Skeletal muscle cell (primary cell): ENCODE measurements around the gene MTMR10.

ENCODE experiments used
- DNase-seq: peaks from one replicate; pipeline ENCODE4 v3.0.0-alpha.2; 2010; ENCODE audit warnings: low read depth
- H3K4me3 ChIP-seq: 2 replicates; pipeline ENCODE4 v1.5.1; 2011; ENCODE audit warnings: low read depth, mild to moderate bottlenecking, control low read depth, low read length, moderate library complexity

Gene MTMR10

DNA sequence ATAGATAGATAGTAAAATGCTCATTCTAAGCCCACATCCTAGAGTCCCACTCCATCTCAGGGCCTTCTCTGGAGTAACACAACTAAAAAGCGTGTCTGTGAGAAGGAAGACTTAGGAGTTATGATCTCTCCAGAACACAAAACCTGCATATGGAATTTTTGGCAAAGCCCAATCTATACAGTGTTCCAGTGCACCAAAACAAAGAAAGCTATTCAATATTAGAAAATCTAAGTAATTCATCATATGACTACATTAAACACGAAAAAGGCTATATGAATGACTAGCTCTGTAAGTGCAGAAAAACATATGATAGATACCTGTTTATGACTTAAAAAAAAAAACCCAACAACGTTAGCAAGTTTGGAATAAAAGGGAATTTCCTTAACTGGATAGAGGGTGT, 27.7 kb downstream of the MTMR10 start:
- DNase-seq: no peak
- no peak overlapping the region for H3K4me3 ChIP-seq

DNA sequence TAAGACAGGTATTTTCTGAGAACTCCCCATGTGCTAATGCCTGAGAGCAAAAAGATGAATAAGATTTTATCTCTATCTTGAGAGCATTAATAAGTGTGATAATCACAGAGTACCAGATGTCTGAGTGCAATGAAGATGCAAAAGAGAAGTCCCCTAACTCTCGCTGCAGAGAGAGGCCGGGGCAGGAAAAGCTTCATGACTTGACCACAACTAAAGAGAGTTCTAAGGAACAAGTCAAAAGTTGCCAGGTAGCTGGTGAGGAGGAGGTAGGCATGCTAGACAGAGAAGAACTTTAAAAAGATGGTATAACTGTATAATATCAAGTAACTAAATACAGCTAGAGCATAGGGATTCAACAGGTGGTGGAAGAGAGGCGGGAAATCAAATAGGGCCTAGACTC, 28.8 kb downstream of the MTMR10 start:
- H3K4me3 ChIP-seq: no peak overlapping the region
- DNase-seq: no peak

DNA sequence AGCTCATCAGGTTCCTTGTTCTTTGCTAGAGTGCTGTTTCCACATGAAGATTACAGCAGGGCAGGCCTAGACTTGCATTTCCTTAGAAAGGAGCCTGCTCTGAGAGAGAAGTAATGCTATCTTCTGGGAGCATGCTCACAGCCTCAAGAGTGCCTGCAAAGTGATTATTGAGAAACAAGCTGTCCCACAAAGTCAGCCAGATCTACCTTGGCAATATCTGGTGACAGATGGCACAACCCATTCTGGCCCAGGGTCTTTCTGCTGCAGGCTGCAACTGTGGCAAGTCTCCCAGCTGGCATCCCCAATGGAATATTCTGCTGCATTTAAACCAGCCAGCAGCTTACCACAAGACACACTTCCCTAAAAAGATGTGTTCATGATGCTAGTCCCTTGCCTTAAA, 29.3 kb downstream of the MTMR10 start:
- H3K4me3 ChIP-seq: no peak overlapping the region
- DNase-seq: no peak

DNA sequence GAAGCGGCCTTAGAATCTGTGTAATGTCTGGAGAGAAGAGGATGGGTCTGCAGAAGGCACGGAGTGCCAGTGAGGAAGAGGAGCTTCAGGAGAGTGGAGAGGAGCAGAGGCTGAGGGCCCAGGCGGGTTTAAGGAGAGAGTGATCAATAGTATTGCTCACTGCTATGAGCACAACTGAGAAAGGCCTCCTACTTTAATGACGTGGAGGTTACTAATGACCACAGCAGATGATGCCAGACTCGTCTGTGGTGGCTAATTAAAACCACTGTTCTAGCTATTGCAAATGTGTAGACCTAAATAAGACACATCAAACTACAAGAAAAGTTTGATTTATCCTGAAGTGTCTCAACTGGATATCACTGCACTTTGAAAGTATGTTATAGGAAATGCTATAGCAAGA, 33.2 kb downstream of the MTMR10 start:
- H3K4me3 ChIP-seq: no peak overlapping the region

DNA sequence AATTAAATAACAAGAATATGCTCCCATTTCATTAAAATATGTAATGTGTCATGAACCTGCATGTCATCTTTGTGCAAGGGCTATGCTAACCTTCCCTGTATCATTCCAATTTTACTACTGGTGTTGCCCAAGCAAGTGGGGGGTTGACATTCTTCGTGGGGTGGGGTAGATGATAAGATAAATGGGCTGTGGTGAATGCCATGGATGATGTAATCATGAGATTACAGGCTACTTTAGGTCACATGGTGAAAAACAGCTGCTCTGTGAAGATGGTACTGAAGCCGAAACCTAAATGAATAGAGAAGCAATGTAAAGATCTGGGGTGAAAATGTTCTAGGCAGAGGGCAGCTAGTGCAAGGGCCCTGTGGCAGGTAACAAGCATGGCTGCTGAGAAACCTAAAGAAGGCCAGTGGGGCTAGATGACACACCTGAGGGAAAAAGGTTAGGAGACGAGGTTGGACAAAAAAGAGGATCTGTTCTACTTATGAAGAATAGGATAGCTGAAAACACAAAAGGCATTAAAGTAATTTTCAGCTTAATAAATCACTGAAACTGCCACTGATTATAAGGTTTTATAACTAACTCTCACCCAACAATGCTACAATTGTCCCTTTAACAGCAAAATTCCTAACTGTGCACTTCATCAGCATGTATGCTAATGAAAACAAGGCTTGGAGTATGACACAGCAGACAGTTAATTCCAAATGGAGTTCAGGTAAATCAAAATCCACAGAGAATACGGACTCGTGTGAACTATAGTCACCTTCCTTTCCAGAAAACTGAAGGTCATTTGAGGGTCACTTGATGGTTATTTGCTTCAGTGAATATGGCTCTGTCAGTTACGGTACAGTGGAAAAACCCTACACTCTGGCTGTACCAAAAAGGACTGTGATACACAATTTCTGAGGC, 35.0 kb downstream of the MTMR10 start:
- no peak overlapping the region for H3K4me3 ChIP-seq
- DNase-seq: no peak

More for the DNA sequence above, 33.2 kb downstream of the MTMR10 start:
- no peak for DNase-seq

DNA sequence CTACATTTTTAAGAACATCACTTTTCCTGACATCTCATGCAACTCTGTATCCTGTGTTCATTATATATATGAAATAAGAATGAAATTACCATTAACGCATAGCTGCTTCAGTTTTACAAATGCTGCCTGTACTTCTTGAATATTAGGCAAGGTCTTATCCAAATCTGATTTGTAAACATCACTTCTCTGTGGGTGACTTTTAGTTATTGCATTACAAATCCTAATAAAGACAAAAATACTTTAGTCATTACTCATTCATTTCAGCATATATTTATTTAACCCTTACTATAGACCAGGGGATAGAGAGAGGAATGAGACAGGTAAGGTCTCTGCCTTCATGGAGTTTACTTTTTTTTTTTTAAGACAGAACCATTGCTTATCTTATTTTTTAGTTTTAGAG, 36.8 kb downstream of the MTMR10 start:
- no peak for DNase-seq
- no peak overlapping the region for H3K4me3 ChIP-seq

DNA sequence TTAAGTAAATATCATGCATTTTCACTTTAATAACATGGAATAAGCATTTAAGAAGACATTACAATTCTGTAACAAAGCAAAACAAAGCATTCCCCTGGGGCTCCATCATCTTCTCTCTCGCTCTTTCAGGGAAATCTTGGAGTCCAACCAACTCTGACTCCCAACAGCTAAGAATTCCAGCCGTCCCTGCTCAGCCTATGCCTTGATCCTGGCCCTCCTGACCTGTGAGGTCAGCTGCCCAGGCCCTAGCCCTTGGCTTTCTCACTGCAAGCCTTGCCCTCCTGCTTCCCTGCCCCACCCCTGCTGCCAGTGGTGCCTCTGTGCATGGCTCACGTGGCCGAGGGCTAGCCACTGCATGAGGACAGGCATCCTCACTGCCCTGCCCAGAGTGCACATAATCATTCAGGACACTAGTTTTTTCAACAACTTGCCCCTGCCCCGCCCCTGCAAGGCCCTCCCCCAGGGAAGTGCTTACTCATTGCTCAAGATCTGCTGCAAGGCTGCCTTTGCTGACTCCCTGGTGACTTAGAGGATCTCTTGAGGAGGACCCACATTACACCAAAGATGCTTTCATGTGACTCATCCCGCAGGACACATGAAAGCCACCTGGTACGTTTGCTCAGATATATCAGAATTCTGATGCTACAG, 37.6 kb downstream of the MTMR10 start:
- DNase-seq: peak; percentile 66
- H3K4me3 ChIP-seq: no peak overlapping the region

DNA sequence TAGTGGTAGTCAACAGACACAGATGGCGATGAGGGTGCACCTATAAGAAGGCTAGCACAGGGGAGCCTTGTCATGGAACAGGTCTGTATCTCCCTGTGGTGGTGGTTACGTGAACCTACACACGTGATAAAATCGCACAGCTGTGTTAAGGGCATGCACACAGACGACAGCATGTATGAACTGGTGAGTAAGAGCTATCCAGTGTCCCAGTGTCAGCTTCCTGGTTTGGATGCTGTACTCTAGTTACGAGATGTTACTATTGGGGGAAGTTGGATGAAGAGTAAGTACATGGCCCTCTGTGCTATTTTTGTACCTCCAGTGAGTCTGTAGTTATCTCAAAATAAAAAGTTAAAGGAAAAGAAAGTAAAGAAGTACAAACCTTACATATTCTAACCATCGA, 38.2 kb downstream of the MTMR10 start:
- no peak overlapping the region for H3K4me3 ChIP-seq
- DNase-seq: no peak

DNA sequence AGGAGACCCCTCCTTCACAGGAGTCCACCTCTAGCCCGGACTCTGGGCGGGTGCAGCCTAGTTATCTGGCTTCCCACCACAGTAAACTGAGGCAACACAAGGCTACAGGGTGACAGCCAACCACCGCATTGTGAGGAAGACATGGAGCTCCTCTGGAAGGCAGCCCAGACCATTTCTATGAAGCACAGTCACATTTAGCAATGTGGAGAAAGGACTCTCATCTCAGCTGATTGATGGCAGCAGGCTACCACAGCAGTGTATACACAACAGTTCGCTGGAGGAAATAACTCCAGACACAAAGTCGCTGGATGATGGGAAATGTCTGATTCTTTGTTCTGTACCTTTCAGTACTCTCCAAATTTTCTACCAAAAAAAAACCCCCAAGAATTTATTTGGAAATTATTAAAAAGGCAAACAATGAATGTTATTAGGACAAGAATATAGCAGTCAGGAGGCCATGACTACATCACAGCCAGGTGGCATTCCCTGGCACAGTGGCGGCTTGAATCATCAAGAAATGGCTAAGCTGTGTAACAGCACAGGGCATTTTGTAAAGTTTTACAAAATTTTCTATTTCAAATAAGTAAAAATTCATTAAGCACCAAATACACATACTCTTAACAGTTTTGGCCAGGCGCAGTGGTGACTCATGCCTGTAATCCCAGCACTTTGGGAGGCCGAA, 47.6 kb downstream of the MTMR10 start:
- DNase-seq: no peak
- no peak overlapping the region for H3K4me3 ChIP-seq

DNA sequence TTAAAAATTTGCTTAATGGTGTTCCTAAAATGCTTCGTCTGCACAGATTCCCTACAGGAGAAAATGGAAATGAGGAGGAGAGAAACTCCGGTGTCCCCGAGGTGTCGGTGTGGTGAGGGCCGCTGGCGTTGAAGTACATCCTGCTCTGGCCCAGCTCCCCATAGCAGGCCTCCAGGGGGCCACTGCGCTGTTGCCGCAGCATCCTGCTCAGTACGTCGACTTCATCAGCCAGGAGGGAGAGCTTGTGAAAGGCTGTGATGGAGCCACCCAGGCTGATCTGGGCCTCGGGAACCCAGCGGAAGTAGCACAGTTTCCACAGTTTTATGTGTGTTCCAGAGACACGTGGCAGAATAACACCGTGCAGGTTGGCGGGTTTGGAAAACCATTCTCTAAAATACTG, 49.9 kb downstream of the MTMR10 start:
- no peak overlapping the region for H3K4me3 ChIP-seq
- DNase-seq: no peak

DNA sequence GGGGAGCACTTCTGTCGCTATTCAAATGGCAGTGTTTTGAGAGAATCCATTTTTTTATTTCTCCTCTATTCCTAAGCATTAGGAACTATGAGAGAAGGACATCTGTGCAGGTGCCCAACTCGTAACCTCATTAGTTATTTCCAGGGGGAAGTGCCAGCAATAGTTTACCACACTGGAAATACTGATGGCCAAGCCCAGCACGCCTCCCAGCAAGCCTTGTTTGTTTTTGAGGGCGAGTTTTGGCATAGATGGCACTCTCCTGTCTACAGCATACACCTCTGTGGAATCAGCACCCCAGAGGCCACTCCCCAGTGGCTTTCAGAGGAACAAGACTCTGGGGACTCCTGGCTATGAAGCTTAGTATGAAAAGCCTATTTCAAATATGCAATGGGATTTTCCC, 51.1 kb downstream of the MTMR10 start:
- no peak for DNase-seq
- H3K4me3 ChIP-seq: no peak overlapping the region

DNA sequence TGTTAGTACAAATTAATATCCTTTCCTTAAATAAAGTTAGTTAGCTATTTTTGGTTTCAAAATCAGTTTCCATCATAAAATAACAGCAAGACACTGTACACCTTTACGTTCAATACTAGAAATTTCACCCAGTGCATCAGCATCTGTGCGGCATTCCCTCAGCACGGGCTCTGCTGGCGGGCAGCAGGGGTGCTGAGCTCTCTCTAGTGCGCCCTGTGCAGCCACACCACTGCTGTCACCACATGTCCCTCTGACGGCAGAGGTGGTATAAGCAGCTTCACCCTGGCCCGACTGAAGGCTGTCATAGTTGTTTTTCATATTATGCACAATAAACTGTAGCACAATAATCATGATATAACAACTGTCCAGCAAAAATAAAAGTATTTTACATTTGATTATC, 52.3 kb downstream of the MTMR10 start:
- DNase-seq: no peak
- H3K4me3 ChIP-seq: no peak overlapping the region

DNA sequence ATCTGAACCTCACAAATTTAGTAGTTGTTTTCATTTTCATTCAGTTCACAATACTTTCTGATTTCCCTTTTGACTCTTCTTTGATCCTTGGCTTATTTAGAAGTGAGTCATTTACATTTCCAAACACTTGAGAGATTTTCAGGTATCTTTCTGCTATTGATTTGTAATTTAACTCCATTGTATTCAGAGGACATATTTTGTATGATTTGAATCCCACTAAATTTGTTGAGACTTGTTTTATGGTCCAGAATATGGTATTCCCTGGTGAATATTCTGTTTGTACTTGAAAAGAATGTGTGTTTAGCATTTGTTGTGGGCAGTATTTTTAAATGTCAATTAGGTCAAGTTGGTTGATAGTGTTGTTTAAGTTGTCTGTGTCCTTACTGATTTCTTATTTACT, 58.1 kb downstream of the MTMR10 start:
- no peak for DNase-seq

DNA sequence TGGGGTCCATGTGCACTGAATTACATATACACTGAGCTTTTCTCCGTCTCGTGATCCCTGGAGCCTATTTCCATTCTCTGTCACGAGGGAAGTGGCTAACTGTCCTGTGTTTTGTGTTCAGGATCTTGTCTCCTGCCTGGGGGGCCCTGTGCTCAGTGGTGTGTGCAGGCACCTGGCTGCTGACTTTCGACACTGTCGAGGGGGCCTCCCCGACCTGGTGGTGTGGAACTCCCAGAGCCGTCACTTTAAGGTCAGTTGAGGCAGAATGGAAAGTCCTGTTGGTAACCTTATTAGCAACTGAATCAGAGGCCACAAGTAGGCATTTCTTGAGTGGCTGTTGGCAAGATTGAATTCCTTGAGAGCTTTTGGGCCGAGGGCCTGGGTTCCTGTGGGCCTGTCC, 61.0 kb downstream of the MTMR10 start:
- H3K4me3 ChIP-seq: no peak overlapping the region
- DNase-seq: no peak

More for the DNA sequence above, 58.1 kb downstream of the MTMR10 start:
- H3K4me3 ChIP-seq: no peak overlapping the region

DNA sequence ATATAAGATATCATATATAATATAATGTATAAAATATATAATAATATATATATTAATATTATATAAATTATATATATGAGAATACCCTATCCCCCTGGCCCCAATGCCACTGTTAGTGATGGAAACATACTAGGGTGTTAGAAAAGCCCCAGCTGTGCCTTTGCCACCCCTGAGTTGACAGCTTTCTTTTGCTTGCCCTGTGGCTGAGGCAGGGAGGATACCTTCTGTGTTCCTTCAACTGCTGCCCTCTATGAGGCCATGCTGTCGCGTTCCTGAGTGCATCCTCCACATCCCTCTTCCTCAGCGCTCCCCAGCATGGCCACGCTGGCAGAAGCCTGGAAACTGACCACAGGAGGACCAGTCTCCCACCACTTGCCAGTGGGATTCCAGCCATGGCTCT, 61.4 kb downstream of the MTMR10 start:
- DNase-seq: no peak
- no peak overlapping the region for H3K4me3 ChIP-seq

DNA sequence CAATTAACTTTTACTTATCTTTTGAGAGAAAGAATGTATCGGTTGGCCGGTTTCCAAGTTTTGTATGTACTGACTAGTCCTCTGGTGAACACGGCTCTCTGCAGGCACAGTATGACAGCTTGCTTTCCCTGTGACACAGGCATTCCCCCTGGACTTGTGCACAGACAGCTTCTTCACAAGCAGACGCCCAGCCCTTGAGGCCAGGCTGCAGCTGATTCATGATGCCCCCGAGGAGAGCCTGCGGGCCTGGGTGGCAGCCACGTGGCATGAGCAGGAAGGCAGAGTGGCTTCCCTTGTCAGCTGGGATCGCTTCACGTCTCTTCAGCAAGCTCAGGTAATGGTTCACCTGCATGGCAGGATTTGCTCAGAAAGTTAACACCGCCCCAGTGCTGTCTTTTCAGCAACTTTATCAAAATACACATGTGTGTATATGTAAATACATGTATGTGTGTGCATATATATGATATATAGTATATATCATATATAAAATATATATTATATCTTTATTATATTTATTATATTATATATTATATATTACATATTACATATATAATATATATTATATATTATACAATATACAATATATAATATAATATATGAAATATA, 62.3 kb downstream of the MTMR10 start:
- no peak for DNase-seq
- H3K4me3 ChIP-seq: no peak overlapping the region

DNA sequence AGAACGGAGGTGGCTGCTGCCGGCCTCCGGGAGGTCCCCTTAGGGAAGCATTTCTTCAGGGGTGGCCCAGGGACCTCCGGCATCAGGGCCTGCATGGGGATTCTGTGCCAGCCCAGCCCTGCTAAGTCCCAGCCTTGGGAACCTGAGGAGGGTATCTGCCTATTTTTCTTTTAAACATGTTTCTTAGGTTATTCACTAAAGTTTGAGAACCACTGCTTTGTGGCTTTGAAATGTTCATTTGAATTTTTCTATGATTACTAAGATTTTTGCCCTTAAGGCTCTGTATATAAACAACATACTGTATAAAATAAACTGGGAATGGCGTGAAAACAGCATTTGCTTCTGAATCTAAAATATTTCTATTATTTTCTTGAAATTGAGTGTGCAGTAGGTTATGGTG, 63.4 kb downstream of the MTMR10 start:
- H3K4me3 ChIP-seq: no peak overlapping the region
- DNase-seq: no peak

DNA sequence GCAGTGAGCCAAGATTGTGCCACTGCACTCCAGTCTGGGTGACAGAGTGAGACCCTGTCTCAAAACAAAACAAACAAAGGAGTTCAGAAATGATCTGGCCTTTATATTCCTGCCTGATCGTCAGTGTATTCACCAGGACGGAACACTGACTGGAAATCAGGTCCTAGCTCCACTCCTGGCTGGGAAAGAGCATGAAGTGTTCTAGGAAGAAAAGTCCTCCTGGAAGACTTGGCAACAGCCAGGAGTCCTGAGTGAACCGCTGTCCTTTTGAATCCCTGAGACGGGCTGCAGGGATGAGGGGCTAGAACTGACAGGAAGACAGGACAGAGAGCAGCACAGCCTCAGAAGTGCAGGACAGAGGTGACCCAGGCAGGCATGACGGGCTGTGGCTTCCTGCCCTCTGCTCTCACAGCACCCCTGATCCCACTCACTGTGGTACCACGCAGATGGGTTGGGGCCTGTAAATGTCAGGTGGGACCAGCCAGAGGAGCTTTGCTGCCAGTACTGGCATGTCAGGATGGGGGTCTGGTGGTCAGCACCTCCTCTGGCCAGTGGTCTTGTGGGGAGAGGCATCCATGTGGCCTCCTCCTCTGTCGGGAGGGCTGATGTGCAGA, 64.2 kb downstream of the MTMR10 start:
- no peak overlapping the region for H3K4me3 ChIP-seq
- DNase-seq: no peak

DNA sequence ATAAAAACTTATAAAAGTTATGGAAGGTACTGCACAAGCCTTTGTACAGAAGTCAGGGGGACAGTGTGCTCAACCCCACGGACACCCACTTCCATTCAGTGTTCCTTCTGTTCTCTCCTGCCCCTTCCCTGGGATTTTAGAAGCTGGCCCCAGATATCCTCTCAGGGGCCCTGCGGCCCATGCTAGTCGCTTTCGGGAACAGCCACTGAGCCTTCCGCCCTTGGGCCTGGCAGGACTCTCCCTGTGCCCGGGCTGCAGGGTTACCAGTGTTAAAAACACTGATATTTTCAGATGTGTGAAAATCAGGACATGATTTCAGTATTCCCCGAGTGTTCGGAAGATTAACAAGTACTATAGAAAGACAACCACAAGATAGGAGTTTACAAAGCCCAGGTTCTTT, 65.3 kb downstream of the MTMR10 start:
- DNase-seq: no peak
- no peak overlapping the region for H3K4me3 ChIP-seq

DNA sequence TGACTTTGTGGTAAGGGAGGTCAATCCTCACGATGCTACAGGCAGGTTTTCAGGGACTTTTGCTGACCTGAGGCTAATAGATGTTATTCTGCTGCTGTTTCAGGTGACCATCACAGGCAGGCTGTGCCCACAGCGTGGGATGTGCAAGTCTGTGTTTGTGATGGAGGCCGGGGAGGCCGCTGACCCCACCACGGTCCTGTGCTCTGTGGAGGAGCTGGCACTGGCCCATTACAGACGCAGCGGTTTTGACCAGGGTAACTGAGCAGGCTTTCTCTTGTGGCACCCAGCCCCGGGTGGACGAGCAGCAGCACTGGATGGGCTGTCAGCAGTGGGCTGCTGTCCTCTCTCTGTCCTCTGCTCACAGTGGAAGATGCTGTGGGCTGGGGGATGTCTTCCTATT, 65.7 kb downstream of the MTMR10 start:
- H3K4me3 ChIP-seq: no peak overlapping the region
- no peak for DNase-seq
